SK-N-SH (cell line): Measurements from ENCODE around the gene NEGR1. TPM values are rescaled to one million over a fixed set of nuclear protein-coding genes. Genes with fewer than 3 reads are reported as not detected.

Source experiments
- CTCF ChIA-PET: fragments of 300-600, 350-600 bp; formaldehyde crosslinking; extraction: SDS; loops from one replicate; lab custom pipeline; 2021; lab: Yijun Ruan, JAX
- POLR2A ChIA-PET: fragments of 350-600 bp; sonication (Branson Sonifier 250); formaldehyde crosslinking; extraction: SDS; loops from one replicate; lab custom pipeline; 2020; ENCODE audit warnings: antibody characterized with exemption, inconsistent platforms; lab: Yijun Ruan, JAX
- DNase-seq: peaks from one replicate; pipeline ENCODE4 v3.0.0; 2012
- H2AFZ ChIP-seq: fragments of 200-600 bp; sonication (generic); 2 replicates; pipeline ENCODE4 v1.8.1; 2016; ENCODE audit warnings: antibody characterized with exemption, mild to moderate bottlenecking, low read depth
- H3F3A ChIP-seq: fragments of 200-600 bp; sonication (generic); replicated peaks from 2 replicates; pipeline ENCODE3; 2016; ENCODE audit warnings: antibody characterized with exemption, mild to moderate bottlenecking; ENCODE audit not compliant: insufficient read depth
- H3K27ac ChIP-seq, 2 experiments: fragments of 200-500 bp in 1 of 2; fragments of 200-600 bp in 1 of 2; sonication (Bioruptor generic) in 1 of 2; sonication (generic), shearing (Covaris generic) in 1 of 2; 2 replicates each; pipeline versions ENCODE4 v1.5.1 to v1.6.1; 2014 to 2016; ENCODE audit warnings: low read depth in 2 of 2, inconsistent platforms in 1 of 2, low read length in 1 of 2, mild to moderate bottlenecking in 1 of 2, mixed read lengths in 1 of 2
- H3K27me3 ChIP-seq: fragments of 200-600 bp; sonication (generic), shearing (Covaris generic); 2 replicates; pipeline ENCODE4 v1.6.1; 2016; ENCODE audit warnings: mixed run types; ENCODE audit not compliant: insufficient read depth
- H3K36me3 ChIP-seq, 2 experiments: fragments of 200-500 bp in 1 of 2; fragments of 200-600 bp in 1 of 2; sonication (Bioruptor generic) in 1 of 2; sonication (generic) in 1 of 2; replicated peaks in 1 of 2; 2 replicates each; pipeline versions ENCODE3 to v1.5.1; 2014 to 2016; ENCODE audit warnings: low read length in 1 of 2, mild to moderate bottlenecking in 1 of 2; ENCODE audit not compliant: insufficient read depth in 2 of 2, control insufficient read depth in 1 of 2
- H3K4me1 ChIP-seq, 2 experiments: fragments of 200-500 bp in 1 of 2; fragments of 200-600 bp in 1 of 2; sonication (Bioruptor generic) in 1 of 2; sonication (generic), shearing (Covaris generic) in 1 of 2; 2 replicates each; pipeline versions ENCODE4 v1.5.1 to v1.6.1; 2014 to 2016; ENCODE audit warnings: low read depth in 1 of 2, low read length in 1 of 2, mixed run types in 1 of 2; ENCODE audit not compliant: insufficient read depth in 2 of 2, control insufficient read depth in 1 of 2
- H3K4me2 ChIP-seq: fragments of 200-600 bp; sonication (generic), shearing (Covaris generic); 2 replicates; pipeline ENCODE4 v1.6.1; 2017; ENCODE audit warnings: mixed run types
- H3K4me3 ChIP-seq, 2 experiments: fragments of 200-500 bp in 1 of 2; fragments of 200-600 bp in 1 of 2; sonication (Bioruptor generic) in 1 of 2; sonication (generic), shearing (Covaris generic) in 1 of 2; 2 replicates each; pipeline versions ENCODE4 v1.5.1 to v1.8.1; 2014 to 2016; ENCODE audit warnings: low read depth in 2 of 2, inconsistent platforms in 1 of 2, low read length in 1 of 2, mild to moderate bottlenecking in 1 of 2, mixed read lengths in 1 of 2, moderate library complexity in 1 of 2
- H3K79me2 ChIP-seq: fragments of 200-600 bp; sonication (generic); 2 replicates; pipeline ENCODE4 v1.8.1; 2017; ENCODE audit warnings: mild to moderate bottlenecking; ENCODE audit not compliant: insufficient read depth
- H3K9ac ChIP-seq: fragments of 200-600 bp; sonication (generic); 2 replicates; pipeline ENCODE4 v1.6.1; 2017; ENCODE audit warnings: mixed run types
- H3K9me2 ChIP-seq: fragments of 200-600 bp; sonication (generic); 2 replicates; pipeline ENCODE4 v1.6.1; 2017; ENCODE audit warnings: mixed run types
- H3K9me3 ChIP-seq: fragments of 200-600 bp; sonication (generic); 2 replicates; pipeline ENCODE4 v1.6.1; 2017; ENCODE audit warnings: mixed run types, mild to moderate bottlenecking, moderate library complexity
- H4K20me1 ChIP-seq: fragments of 200-600 bp; sonication (generic); 2 replicates; pipeline ENCODE4 v1.6.1; 2017; ENCODE audit warnings: mild to moderate bottlenecking, mixed run types; ENCODE audit not compliant: insufficient read depth
- CHD2 ChIP-seq: fragments of 150-350 bp; IDR thresholded peaks from 2 replicates; pipeline ENCODE4 v1.6.1; 2018; ENCODE audit warnings: low read length; ENCODE audit not compliant: partially characterized antibody
- EP300 ChIP-seq, 2 experiments: IDR thresholded peaks; 2 replicates each; pipeline versions ENCODE4 v1.4.0 to v1.6.1; 2012; ENCODE audit warnings: borderline replicate concordance in 1 of 2, low read depth in 1 of 2, low read length in 1 of 2
- FOSL2 ChIP-seq: IDR thresholded peaks from 2 replicates; pipeline ENCODE4 v1.4.0; 2012; ENCODE audit warnings: low read depth, mild to moderate bottlenecking, moderate library complexity, borderline replicate concordance
- FOXM1 ChIP-seq: IDR thresholded peaks from 2 replicates; pipeline ENCODE4 v1.4.0; 2012; ENCODE audit warnings: low read depth, mild to moderate bottlenecking
- GABPA ChIP-seq: IDR thresholded peaks from 2 replicates; pipeline ENCODE4 v1.4.0; 2012; ENCODE audit warnings: low read depth, mild to moderate bottlenecking
- JUND ChIP-seq: IDR thresholded peaks from 2 replicates; pipeline ENCODE4 v1.4.0; 2012
- MEF2A ChIP-seq: IDR thresholded peaks from 2 replicates; pipeline ENCODE4 v1.4.0; 2012; ENCODE audit warnings: low read depth, borderline replicate concordance
- NFIC ChIP-seq: IDR thresholded peaks from 2 replicates; pipeline ENCODE4 v1.4.0; 2012; ENCODE audit warnings: borderline replicate concordance
- SIN3A ChIP-seq: IDR thresholded peaks from 2 replicates; pipeline ENCODE4 v1.6.1; 2012; ENCODE audit warnings: low read depth, mild to moderate bottlenecking, low read length, moderate library complexity, borderline replicate concordance
- TCF12 ChIP-seq: IDR thresholded peaks from 2 replicates; pipeline ENCODE4 v1.4.0; 2012
- WGBS: methylation state at CpG from one replicate; pipeline ENCODE4 v1.1.6; 2017; ENCODE audit warnings: low lambda C conversion rate; 5-methylcytosine and 5-hydroxymethylcytosine counted together
- polyA plus RNA-seq, 3 experiments: library from polyadenylated mRNA; depleted of rRNA; stranded (reverse); fragments of >200 nt; gene quantifications; 2 replicates each; pipeline ENCODE4 v1.2.3, GENCODE V29; 2012
- TF ChIP-seq, protein P1 (sequence below): IDR thresholded peaks from 2 replicates; pipeline ENCODE4; 2012
- TF ChIP-seq, protein P2 (sequence below): IDR thresholded peaks from 2 replicates; pipeline ENCODE4 v1.4.0; 2012; ENCODE audit warnings: low read depth, borderline replicate concordance

The NEGR1 gene
- polyA plus RNA-seq, 1 of the 3 experiments (the other 2 are of a cell fraction): 0.21 TPM

DNA sequence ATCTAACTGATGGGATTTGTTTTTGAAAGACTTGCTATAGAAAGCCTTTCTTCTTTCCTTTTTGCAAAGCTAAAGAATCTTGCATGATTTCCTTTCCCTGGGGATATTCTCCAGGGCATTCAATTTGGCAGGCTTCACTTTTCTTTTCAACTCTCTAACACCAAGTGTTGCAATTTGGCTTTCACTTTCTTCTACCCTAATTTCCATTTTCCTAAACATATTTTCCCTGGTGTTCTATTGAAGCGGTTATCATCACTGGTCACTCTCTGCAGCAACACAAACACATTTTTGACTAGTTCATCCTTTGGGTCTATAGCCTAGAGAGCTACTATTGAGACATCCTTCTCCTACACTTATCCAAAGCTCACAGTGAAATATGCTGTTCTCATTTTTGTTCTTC, 424.5 kb downstream of the NEGR1 start:
- Histone ChIP-seq H3K79me2 (no peaks in the 10 kb centered on the region), H3K27me3 (no peaks in the 10 kb centered on the region), H3F3A (no peaks in the 10 kb centered on the region), H4K20me1 (peaks cover 4% of the 10 kb centered on the region; the same call in 1 of the 2 replicates), H3K9me3 (no peaks in the 10 kb centered on the region), H3K9me2 (no peaks in the 10 kb centered on the region), H3K27ac (no peak overlapping the region)
- POLR2A ChIA-PET: no interaction called here
- DNase-seq: no peak
- WGBS: 38% methylated on average over 1 of the region's 1 CpG
- no peak for TF ChIP-seq JUND
- no peak for TF ChIP-seq FOXM1
- TF ChIP-seq FOSL2: no peak
- TF ChIP-seq GABPA: no peak
- TF ChIP-seq, all 33 proteins: peak for 0
- no peak overlapping the region for H3K4me3 ChIP-seq
- no peak overlapping the region for H2AFZ ChIP-seq
- no peak overlapping the region for H3K9ac ChIP-seq
- CTCF ChIA-PET: interaction anchor here (0.9 kb wide), 1 partner anchor 16 kb away, joined by 3 read pairs; no protein-coding TSS in a partner anchor
- no peaks in the 10 kb centered on the region for H3K36me3 ChIP-seq
- peaks cover 0 to 11% of the 10 kb centered on the region in 2 experiments; a peak in 1 of 4 replicates for H3K4me1 ChIP-seq
- no peak overlapping the region for H3K4me2 ChIP-seq

DNA sequence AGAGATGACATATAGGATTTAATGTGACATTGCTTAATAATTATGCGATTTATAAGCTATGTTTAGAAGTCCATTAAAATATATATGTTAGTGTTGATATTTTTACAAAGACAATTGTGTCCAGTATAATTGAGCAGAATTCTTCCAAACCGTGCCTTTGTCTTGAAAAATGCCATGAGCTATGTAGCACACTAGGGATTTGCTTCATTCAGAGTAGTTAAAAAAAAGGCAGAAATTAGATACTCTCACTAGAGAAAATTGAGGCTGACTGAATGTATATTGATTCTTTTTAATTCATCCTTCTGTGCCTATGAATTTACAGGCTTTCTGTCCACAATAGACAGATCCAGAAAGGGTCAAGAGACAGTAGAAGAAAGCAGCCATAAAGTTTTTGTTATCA, 429.0 kb downstream of the NEGR1 start:
- ChIA-PET CTCF (no interaction called here), POLR2A (no interaction called here)
- DNase-seq: no peak
- no peaks in the 10 kb centered on the region for H3K9me2 ChIP-seq
- H2AFZ ChIP-seq: no peak overlapping the region
- no peaks in the 10 kb centered on the region for H3K27me3 ChIP-seq
- no peaks in the 10 kb centered on the region for H3K79me2 ChIP-seq
- no peak overlapping the region for H3K9ac ChIP-seq
- TF ChIP-seq, protein P1, sequence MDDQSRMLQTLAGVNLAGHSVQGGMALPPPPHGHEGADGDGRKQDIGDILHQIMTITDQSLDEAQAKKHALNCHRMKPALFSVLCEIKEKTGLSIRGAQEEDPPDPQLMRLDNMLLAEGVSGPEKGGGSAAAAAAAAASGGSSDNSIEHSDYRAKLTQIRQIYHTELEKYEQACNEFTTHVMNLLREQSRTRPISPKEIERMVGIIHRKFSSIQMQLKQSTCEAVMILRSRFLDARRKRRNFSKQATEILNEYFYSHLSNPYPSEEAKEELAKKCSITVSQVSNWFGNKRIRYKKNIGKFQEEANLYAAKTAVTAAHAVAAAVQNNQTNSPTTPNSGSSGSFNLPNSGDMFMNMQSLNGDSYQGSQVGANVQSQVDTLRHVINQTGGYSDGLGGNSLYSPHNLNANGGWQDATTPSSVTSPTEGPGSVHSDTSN: no peak
- TF ChIP-seq CHD2: no peak
- TF ChIP-seq EP300 (IDR thresholded peaks at IDR 0.05; ENCODE audit: borderline replicate concordance in 1 of 2, low read depth in 1 of 2, low read length in 1 of 2): no peak
- TF ChIP-seq SIN3A: no peak
- TF ChIP-seq FOSL2: no peak
- no peak for TF ChIP-seq MEF2A
- TF ChIP-seq, protein P2, sequence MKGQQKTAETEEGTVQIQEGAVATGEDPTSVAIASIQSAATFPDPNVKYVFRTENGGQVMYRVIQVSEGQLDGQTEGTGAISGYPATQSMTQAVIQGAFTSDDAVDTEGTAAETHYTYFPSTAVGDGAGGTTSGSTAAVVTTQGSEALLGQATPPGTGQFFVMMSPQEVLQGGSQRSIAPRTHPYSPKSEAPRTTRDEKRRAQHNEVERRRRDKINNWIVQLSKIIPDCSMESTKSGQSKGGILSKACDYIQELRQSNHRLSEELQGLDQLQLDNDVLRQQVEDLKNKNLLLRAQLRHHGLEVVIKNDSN: no peak
- TF ChIP-seq TCF12: no peak
- no peak for TF ChIP-seq NFIC
- H3K36me3 ChIP-seq: no peaks in the 10 kb centered on the region
- WGBS: 67% methylated on average over 2 of the region's 2 CpGs
- no peaks in the 10 kb centered on the region for H4K20me1 ChIP-seq
- H3F3A ChIP-seq: no peaks in the 10 kb centered on the region
- H3K4me1 ChIP-seq: peaks cover 0 to 4% of the 10 kb centered on the region in 2 experiments; a peak in 1 of 4 replicates
- no peaks in the 10 kb centered on the region for H3K9me3 ChIP-seq
- H3K4me2 ChIP-seq: no peak overlapping the region
- no peak overlapping the region for H3K4me3 ChIP-seq
- no peak overlapping the region for H3K27ac ChIP-seq
